Activated B cell treated with CpG ODN at 0.5 μM for 24 hours (primary cell): Measurements from ENCODE around the gene PLEKHF1. TPM values are rescaled to one million over a fixed set of nuclear protein-coding genes. Genes with fewer than 3 reads are reported as not detected.
"Not testable (repeated sequence)": the region's sequence is repeated elsewhere in the genome, so short reads cannot be mapped to it uniquely, and the experiment has no call there.

ENCODE experiments used
- ATAC-seq: fragments of 200-7000 bp; cut with Tn5 transposase; one replicate; pipeline ENCODE4 v1.10.0; 2021; ENCODE audit warnings: low read depth, mild to moderate bottlenecking, moderate library complexity
- CTCF ChIA-PET: fragments of 350-600 bp; sonication (Branson Sonifier 250); formaldehyde crosslinking; loops from one replicate; lab custom pipeline; 2021; ENCODE audit warnings: antibody characterized with exemption; lab: Charles Lee
- POLR2A ChIA-PET: fragments of 350-600 bp; sonication (Branson Sonifier 250); formaldehyde crosslinking; loops from one replicate; lab custom pipeline; 2021; ENCODE audit warnings: antibody characterized with exemption; lab: Charles Lee
- DNase-seq: peaks from one replicate; pipeline ENCODE4 v3.0.0; 2022
- H3K27ac Mint-ChIP-seq: one replicate; pipeline ENCODE4 v1.8.0; 2020; ENCODE audit warnings: mixed read lengths
- H3K27me3 Mint-ChIP-seq: one replicate; pipeline ENCODE4 v1.8.0; 2021; ENCODE audit warnings: mixed read lengths
- H3K36me3 Mint-ChIP-seq: one replicate; pipeline ENCODE4 v1.8.0; 2021; ENCODE audit warnings: low read depth, mixed read lengths
- H3K4me1 Mint-ChIP-seq: one replicate; pipeline ENCODE4 v1.8.0; 2021; ENCODE audit warnings: mixed read lengths
- H3K4me3 Mint-ChIP-seq: one replicate; pipeline ENCODE4 v1.8.0; 2020; ENCODE audit warnings: mild to moderate bottlenecking, mixed read lengths
- H3K9me3 Mint-ChIP-seq: one replicate; pipeline ENCODE4 v1.8.0; 2020; ENCODE audit warnings: mixed read lengths
- CTCF ChIP-seq: fragments of 200-600 bp; IDR thresholded peaks from one replicate; pipeline ENCODE4 v1.8.0; 2022; ENCODE audit warnings: antibody characterized with exemption, mild to moderate bottlenecking
- intact Hi-C: fragments of 100-400 bp; cut with micrococcal nuclease; formaldehyde crosslinking; loops from one replicate; pipeline ENCODE4 v1.15.1; 2024
- total RNA-seq: library from RNA; stranded (reverse); gene quantifications from 2 replicates; pipeline ENCODE4 v1.2.3, GENCODE V29; 2022

PLEKHF1 gene
- total RNA-seq, 1 donor from 2014 or later, result 5.5 TPM

- no peaks in the 10 kb centered on the region for H3K27me3 Mint-ChIP-seq
- H3K9me3 Mint-ChIP-seq, result no peaks in the 10 kb centered on the region
- DNase-seq, result no peak
- H3K4me3 Mint-ChIP-seq, result no peak overlapping the region
- ChIA-PET POLR2A (no interaction called here), CTCF (interaction anchor here (0.9 to 1.0 kb wide), 2 partner anchors 7 to 22 kb away, joined by 3 read pairs; no protein-coding TSS in a partner anchor)
- H3K36me3 Mint-ChIP-seq, result peaks cover 42% of the 10 kb centered on the region
- no peak for TF ChIP-seq CTCF
- no peak for ATAC-seq
- intact Hi-C loops, result no loop called here
- peaks cover 51% of the 10 kb centered on the region for H3K4me1 Mint-ChIP-seq
- H3K27ac Mint-ChIP-seq, result no peak overlapping the region
Measured at GRCh38 chr19:29708554-29709439, 43.5 kb downstream of the PLEKHF1 start.

- POLR2A ChIA-PET, H3K9me3 Mint-ChIP-seq, intact Hi-C loops, H3K27me3 Mint-ChIP-seq, ATAC-seq, CTCF ChIA-PET, DNase-seq, H3K4me3 Mint-ChIP-seq, H3K27ac Mint-ChIP-seq: not testable (repeated sequence)
- peaks cover 56% of the 10 kb centered on the region for H3K4me1 Mint-ChIP-seq
- H3K36me3 Mint-ChIP-seq, result peaks cover 41% of the 10 kb centered on the region
Measured at GRCh38 chr19:29709440-29709798, 44.2 kb downstream of the PLEKHF1 start.

- no peak for DNase-seq
- CTCF ChIA-PET, result interaction anchor here (1.0 to 2.0 kb wide), 3 partner anchors 19 to 102 kb away, joined by 3 to 13 read pairs (median 4); no protein-coding TSS in a partner anchor
- no peak overlapping the region for H3K4me3 Mint-ChIP-seq
- peaks cover 22% of the 10 kb centered on the region for H3K36me3 Mint-ChIP-seq
- no peaks in the 10 kb centered on the region for H3K9me3 Mint-ChIP-seq
- ATAC-seq, result no peak
- TF ChIP-seq CTCF, result no peak
- H3K27ac Mint-ChIP-seq, result peak overlapping the region; percentile 36
- H3K27me3 Mint-ChIP-seq, result no peaks in the 10 kb centered on the region
- POLR2A ChIA-PET, result interaction anchor here (1.0 kb wide), 1 partner anchor 106 kb away, joined by 6 read pairs; the partner anchor contains the start of gene POP4
- peaks cover 61% of the 10 kb centered on the region for H3K4me1 Mint-ChIP-seq
- intact Hi-C loops, result loop anchor here (10.0 kb wide), 2 partner anchors 103 to 497 kb away; partner anchors contain the start of genes CCNE1 and UQCRFS1
Measured at GRCh38 chr19:29711584-29712132, 46.4 kb downstream of the PLEKHF1 start.

GRCh38 chr19:29712744-29713516 is 47.7 kb downstream of the PLEKHF1 start:
- TF ChIP-seq CTCF, result no peak
- intact Hi-C loops, result loop anchor here (10.0 kb wide), 2 partner anchors 102 to 498 kb away; partner anchors contain the start of genes CCNE1 and UQCRFS1
- H3K4me1 Mint-ChIP-seq, result peaks cover 62% of the 10 kb centered on the region
- DNase-seq (no peak), ATAC-seq (no peak)
- H3K9me3 Mint-ChIP-seq, result no peaks in the 10 kb centered on the region
- H3K27me3 Mint-ChIP-seq, result no peaks in the 10 kb centered on the region
- H3K4me3 Mint-ChIP-seq, result peak overlapping the region; percentile 72
- peaks cover 13% of the 10 kb centered on the region for H3K36me3 Mint-ChIP-seq
- H3K27ac Mint-ChIP-seq, result peak overlapping the region; percentile 11
- ChIA-PET POLR2A (interaction anchor here (6.0 kb wide), 1 partner anchor 107 kb away, joined by 101 read pairs; the partner anchor contains the start of gene POP4), CTCF (interaction anchor here (1.0 to 4.2 kb wide), 4 partner anchors 18 to 102 kb away, joined by 3 to 118 read pairs (median 4); no protein-coding TSS in a partner anchor)

- ATAC-seq (peak; percentile 5), DNase-seq (no peak)
- no peaks in the 10 kb centered on the region for H3K9me3 Mint-ChIP-seq
- intact Hi-C loops, result loop anchor here (2.0 to 10.0 kb wide), 3 partner anchors 42 to 500 kb away; partner anchors contain the start of genes CCNE1 and UQCRFS1
- peaks cover 5% of the 10 kb centered on the region for H3K36me3 Mint-ChIP-seq
- ChIA-PET CTCF (interaction anchor here (2.7 to 4.2 kb wide), 4 partner anchors 16 to 103 kb away, joined by 17 to 118 read pairs (median 26); partner anchors contain the start of gene PLEKHF1), POLR2A (interaction anchor here (0.6 to 6.0 kb wide), 10 partner anchors 16 to 440 kb away, joined by 3 to 101 read pairs (median 12); partner anchors contain the start of genes PLEKHF1, POP4 and URI1)
- H3K4me1 Mint-ChIP-seq, result peaks cover 56% of the 10 kb centered on the region
- H3K27ac Mint-ChIP-seq, result peak overlapping the region; percentile 57
- TF ChIP-seq CTCF, result no peak
- H3K27me3 Mint-ChIP-seq, result no peaks in the 10 kb centered on the region
- peak overlapping the region; percentile 76 for H3K4me3 Mint-ChIP-seq
Measured at GRCh38 chr19:29714371-29714952, 49.2 kb downstream of the PLEKHF1 start.
